ENCODE results near the gene IQGAP2.
"Not testable (repeated sequence)": the region's sequence is repeated elsewhere in the genome, so short reads cannot be mapped to it uniquely, and the experiment has no call there.

Gene IQGAP2

DNA sequence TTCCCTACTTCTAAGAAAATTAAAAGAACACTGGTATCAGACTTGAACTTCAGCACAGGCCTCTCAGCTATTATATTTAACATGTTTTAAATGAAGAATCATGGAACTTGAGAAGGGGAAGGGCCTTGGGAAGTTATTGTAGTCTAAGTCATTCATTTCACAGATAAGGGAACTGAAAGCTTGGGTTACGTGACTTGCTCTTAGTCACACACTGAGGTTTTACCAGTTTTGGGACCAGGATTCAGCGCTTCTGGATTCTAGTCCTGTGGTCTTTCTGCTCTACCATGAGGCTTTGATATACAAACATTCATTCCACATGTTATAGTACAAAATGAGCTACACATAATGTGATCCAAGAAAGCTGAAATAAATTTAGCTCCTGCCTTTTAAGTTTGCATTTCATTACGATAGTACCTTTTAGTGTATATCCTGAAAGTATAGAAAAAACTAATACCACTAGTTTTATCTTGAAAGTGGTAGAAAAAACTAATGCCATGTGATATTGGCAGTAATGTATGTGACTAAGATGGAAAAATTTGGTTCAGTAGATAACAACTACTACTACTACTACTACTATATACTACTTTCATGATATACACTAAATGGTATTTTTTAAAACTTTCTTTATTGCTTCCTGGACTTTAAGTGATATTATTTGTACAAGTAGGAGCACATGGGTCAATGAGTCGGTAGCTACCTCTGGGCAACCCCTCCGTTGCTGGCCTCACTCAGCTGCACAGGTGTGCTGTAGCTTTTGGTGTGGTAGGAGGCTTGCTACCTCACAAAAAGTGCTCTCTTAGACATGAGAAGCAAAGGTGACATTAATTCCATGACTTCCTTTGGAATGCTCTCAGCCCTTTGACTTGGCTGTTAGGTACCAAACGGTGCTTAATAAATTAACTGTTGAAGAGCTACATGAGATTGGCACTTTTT, 179.4 kb downstream of the IQGAP2 start:
- no peak for DNase-seq

DNA sequence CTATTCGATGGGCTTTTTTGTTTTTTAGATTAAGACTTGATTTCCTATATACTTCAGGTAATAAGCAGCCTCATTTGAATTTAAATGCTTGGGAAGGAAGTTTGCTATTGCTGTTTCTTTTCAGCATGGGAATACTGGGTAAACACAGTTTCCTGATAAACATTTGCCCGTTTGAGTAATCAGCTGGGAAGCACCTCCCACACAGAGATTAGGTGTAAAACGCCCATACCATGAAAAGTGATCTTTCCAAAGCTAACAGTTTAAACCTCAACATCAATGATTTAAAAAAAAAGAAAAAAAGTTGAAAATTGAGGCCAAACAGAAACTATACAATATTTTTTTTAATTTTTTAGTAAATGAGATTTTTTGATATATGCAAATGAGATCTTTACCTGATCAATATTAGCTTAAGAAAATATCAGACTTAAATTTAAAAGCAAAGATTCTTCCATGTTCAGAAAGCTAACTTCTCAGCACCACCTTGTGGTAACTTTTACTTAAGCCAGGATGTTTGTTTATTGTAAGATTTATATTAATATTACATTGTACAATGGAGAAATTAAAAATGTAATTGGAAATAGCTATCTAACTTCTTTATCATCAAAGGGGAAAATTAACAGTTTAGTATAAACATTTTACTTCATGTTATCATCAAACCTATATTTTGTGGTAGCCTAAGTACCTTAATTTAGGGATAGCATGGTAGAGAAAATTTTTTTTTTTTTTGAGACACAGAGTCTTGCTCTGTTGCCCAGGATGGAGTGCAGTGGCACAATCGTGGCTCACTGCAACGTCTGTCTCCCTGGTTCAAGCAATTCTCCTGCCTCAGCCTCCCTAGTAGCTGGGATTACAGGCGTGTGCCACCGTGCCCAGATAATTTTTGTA, 180.3 kb downstream of the IQGAP2 start:
- DNase-seq, result peak in 1 of 2 experiments; percentile 13

DNA sequence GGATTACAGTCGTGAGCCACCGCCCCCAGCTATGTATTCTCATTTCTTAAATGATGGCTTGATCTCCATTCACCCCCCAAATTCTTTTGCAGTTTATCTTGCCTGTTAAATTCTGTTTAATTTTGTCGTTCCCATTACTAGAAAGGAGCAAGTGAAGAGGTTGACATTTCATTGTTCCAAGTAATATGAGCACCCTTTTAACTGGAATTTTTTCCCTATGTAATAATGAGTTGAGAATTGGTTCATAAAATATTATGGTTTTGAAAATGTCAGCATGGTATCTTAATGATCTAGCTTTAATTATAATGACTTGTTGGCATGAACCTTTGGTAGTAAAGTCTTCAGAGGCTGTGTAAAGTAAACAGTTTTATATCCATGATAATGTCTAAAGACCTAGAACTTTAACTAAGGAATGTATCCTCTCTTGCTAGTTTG, 182.7 kb downstream of the IQGAP2 start:
- DNase-seq, result no peak

DNA sequence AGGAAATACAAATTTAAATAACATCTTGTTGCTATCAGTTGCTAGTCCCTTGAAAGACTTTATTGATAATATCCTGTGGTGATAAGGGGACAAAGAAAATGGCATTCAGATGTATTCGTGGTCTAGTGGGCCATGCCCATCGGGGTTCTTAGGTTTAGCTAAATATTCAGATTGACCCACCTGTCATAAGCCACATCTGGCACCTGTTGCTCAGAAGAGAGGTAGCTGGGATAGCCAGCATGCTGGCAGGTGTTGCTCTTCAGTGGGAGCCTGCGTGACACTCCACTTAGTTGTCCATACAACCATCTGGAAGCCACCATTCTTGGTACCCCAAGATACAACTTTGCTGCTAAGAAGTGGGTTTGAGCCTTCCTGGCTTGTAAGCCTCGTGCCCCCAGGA, 183.4 kb downstream of the IQGAP2 start:
- DNase-seq, result no peak

DNA sequence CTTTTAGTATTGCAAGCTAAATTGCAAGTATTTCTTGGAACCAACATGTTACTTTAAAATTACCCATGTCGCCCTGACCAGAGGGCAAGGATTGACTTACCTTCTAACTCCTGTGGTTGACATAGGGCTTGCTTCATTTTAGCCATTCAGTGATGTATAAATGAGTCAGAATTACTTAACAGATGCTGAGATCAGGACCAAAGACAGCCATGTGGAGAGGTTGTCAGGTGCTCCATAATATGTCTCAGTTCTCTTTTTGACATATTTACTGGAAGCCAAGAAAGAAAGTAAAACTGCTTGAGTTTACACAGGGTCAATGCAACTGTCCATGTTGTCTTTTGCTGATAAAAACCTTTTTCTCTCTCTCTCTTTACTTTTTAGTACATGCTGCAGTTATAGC, 186.9 kb downstream of the IQGAP2 start:
- no peak for DNase-seq

DNA sequence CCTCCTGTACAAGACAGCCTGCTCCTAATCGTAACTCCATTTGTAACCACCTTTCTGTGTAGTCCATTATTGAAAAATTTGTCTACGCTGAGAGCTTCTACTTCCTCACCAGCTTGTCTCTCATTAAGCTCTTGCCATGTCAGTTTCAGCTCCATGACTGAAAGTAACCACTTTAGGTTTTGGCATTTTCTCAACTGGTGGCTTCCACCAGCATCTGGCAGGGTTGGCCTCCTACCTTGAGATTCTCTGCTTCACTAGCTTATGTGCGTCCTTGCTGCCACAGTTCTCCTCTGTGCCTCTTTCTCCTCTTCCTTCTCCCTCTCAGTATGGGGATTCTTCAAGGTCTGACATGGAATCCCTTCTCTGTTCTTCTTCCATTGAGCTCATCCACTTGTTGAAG, 188.3 kb downstream of the IQGAP2 start:
- DNase-seq, result no peak

DNA sequence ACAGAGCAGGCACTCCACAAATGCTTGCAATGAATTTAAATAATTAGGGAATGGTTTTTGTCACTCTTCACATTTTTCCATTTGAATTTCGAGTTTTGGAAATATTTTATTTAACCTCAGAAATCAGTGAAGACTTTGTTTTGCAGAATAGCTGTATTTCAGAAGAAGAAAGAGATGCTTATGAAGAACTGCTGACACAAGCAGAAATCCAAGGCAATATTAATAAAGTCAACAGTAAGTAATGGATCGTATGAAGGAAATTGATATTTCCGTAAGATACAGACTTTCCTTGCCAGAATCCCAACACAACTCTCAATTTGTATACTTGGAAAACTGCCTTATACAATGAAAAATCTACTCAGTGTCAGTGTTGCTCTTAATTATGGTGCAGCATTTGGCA, 189.6 kb downstream of the IQGAP2 start:
- DNase-seq, result no peak

DNA sequence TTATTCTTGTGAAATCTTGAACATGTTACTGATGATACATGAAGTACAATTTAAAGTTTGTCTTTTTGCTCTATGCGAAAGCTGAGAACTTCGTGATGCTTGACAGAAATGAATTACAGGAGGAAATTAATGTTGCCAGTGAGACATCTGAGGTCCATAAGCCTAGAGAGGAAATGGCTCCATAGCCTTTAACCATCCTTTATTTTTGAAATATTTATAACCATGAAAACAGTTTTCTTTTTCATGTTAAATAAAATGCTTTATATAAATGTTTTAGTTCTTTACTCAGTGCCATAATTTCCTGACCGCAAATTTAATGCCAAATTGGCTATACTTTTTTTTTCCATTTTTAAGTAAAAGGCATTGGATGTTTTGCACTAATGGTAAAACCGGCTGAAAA, 191.0 kb downstream of the IQGAP2 start:
- DNase-seq, result no peak

DNA sequence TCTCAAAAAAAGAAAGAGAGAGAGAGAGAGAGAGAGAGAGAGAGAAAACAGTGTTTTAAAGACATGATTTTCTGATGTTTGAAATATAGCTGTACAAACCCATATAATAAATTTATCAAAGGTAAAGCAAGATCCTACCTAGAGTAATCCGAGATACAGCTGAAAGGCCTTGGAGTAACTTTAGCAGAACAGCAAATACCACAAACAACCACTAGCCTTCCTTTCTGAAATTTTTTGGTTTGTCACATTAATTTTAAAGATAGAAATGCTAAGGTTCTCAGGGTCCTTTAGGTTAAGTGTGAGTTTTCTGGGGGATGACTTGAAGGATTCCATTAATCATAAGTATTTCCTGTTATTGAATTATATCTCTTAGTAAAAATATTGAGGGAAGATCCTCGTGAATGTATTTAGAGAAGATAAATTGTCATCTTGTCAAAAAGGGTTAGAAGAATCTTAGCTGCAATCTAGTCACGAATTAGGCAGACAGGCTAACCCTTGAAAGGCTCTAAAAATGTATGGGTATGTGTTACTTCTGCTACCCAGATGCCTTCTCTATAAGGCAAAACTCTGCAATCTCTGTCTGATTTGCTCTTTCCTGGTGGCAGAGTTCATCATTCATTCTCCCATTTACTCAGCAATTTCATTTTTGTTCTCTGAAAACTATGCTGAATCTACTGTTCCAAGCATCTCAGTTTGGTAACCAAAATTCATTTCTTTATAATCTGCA, 192.8 kb downstream of the IQGAP2 start:
- DNase-seq, result no peak

DNA sequence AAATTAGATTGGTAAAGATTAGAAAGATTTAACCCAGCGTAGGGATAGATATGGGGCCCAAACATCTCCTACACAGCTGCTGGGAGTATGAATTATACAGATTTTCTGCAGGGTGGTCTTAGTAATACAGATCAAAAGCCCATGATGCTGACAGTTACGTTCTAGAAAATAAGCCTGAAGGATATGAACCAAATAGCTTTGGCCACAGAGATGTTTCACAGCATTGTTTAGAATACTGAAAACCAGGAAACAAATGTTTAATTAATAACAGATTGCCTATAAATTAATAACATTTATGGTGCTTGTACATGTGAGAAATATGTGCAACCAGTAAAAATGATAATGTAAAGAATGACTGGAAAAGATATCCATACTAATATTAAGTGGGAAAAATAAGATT, 195.4 kb downstream of the IQGAP2 start:
- DNase-seq, result no peak

DNA sequence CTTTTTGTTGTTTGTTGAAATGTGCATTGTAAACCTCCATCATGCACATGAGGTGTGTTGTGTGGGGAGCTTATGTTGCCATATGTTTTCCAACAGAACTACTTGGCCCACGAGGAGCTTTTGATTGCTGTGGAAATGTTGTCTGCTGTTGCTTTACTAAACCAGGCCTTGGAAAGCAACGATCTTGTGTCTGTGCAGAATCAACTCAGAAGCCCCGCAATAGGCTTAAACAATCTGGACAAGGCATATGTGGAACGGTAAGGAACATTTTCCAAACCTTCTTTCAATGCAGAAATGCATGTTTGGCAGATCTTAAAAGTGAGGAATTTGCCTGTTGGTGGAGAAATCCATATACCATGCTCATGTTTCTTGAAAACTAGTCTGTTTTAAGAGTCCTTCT, 197.6 kb downstream of the IQGAP2 start:
- DNase-seq, result no peak

DNA sequence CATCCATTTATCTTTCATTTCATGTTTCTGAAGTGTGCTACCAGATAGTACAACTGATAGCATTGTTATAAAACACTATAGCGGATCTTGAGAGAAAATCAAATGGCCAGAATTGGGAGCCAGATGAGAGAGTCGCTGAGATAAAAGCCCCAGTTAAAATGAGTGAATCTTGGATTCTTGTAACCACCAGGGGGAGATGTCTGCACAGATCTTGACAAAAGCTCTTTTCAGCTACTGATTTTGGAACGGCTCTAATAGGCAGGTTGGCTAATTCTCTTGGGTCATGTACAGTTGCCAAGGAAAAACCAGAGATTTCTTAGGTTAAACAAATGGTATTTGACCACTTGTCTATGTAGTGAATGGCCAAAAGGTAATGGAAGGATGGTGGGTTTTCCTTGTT, 198.4 kb downstream of the IQGAP2 start:
- DNase-seq, result peak; percentile 33 to 74

DNA sequence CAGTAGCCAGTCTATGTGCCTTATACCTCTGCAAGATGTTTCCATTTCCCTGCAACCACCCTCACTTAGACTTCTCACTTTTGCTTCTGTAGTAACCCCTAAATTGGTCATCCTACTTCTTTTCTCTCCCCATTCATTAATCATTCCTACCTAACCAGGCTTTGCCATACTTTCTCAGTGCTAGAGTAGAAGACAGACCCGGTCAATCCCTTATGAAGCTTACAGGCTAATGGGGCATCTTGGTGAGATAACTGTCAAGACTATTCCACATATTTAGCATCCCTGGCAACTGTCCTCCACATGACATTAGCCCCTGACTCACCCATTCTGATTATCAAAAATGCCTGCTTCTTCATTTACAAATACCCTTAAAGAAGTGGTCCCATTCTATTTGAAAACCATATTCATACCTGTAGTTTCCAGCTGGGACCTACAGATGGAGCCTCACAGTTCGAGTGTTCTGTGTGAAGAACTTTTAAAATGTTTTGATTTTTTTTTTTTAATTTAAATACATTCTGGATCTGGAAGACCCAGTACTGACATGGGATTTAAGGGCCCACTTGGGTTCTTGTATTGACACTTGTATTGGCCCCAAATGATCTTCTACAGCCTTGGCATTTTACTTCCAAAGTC, 199.1 kb downstream of the IQGAP2 start:
- DNase-seq, result peak in 1 of 2 experiments; percentile 11

DNA sequence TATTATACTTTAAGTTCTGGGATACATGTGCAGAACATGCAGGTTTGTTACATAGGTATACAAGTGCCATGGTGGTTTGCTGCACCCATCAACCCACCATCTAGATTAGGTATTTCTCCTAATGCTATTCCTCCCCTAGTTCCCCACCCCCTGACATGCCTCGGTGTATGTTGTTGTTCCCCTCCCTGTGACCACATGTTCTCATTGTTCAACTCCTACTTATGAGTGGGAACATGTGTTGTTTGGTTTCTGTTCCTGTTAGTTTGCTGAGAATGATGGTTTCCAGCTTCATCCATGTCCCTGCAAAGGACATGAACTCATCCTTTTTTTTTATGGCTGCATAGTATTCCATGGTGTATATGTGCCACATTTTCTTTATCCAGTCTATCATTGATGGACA, 200.9 kb downstream of the IQGAP2 start:
- DNase-seq, result not testable (repeated sequence)

DNA sequence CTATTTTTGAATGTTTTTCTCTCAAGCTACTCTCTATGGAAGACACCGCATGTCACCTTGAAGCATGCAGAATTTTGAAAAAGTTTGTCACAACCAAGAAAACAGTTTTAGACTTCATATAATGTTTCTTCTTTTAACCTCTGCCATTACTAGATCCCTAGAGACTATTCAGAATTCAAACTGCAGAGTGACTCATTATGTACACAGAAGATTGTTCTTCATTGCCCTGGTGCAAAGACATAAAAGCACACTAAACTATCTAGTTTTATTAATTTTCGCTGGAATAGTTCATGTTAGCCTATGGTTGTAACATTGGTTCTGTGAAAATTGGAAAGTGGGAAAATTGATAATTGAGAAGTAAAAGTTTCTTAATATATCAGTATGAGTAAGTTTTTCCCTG, 201.8 kb downstream of the IQGAP2 start:
- DNase-seq, result no peak

DNA sequence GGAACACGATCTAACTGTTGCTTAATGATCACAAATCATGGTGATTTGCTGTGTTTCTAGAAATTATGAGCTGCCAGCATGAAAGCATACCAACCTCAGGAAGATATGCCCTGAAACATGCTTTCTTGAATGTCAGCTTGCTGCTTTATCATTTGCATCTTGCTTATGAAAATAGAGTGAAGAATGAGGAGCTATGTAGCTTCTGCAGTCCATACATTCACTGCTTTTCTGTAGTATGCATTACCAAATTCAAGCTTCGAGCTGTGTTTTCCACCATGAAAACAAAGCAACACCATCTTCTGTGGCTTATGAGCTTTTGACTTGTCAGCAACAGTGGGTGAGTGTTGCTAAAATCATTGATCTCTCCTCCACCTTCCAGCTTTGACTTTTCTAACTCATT, 203.6 kb downstream of the IQGAP2 start:
- DNase-seq, result no peak

DNA sequence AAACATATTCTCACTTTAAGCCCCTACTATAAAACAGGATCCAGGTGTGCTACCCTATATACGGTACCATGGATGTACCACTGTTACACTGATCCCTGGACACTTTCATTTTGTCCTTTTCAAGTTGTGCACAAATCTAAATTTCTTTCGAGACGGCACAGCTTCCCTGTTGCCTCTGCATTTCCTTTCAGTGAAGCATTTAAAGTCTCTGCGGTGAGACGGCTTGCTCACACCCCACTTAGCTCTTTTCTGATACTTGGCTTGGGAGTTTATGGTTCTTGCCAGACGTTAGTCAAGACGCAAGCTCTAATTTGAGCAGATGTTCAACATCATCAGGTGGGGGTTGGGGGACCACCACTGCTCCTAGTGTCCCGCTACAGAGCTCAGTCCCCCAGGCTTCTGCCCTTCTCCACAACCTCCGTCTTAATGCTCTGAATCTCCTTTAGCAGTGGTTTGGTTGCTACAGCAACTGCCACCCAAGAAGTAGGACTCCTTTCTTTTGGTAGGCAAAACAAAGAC, 204.3 kb downstream of the IQGAP2 start:
- DNase-seq, result peak in 1 of 2 experiments; percentile 10

DNA sequence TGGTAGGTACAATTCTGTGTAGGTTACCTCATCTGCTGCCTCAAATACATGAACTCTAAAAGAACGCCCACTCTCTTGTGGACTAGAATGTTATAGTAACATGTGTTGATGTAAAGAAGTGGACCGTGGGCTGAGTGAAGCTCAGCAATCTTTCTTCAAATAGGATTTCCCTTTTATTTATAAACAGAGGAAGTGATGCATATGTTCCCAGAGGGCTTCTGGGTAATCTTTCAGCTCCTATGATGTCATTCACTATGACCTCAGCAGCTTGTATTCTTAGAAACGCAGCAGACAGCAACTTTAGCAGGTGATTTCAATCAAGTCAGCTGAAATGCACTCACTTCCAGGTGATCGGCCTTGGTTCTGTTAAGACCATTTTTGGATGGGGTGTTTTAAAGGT, 205.7 kb downstream of the IQGAP2 start:
- no peak for DNase-seq

DNA sequence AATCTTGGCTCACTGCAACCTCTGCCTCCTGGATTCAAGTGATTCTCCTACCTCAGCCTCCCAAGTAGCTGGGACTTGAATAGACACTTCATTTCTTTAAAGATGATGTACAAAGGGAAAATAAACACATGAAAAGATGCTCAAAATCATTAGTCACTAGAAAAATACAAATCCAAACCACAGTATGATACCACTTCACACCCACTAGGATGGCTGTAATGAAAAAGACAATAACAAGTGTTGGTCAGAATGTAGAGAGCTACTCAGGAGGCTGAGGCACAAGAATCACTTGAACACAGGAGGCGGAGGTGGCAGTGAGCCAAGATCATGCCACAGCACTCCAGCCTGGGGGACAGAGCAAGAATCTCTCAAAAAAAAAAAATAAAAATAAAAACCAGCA, 207.1 kb downstream of the IQGAP2 start:
- no peak for DNase-seq

DNA sequence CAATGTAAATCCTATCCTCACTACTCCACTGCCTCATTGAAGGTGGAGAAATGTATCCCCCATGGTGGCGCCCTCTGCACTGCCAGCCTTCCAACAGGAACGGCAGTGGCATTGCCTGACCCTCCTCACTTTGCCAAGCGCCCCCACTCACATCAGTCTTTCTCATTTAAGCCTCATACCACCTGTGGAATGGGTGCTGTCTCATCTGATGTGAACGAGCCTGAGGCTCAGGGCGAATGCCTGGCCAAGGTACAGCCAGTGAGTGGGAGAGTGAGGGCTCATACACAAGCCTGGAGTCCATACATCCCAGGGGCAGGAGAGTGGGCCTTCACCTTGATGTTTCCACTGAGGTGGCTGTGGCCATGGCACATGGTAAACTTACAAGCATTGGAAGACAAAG, 209.9 kb downstream of the IQGAP2 start:
- no peak for DNase-seq

DNA sequence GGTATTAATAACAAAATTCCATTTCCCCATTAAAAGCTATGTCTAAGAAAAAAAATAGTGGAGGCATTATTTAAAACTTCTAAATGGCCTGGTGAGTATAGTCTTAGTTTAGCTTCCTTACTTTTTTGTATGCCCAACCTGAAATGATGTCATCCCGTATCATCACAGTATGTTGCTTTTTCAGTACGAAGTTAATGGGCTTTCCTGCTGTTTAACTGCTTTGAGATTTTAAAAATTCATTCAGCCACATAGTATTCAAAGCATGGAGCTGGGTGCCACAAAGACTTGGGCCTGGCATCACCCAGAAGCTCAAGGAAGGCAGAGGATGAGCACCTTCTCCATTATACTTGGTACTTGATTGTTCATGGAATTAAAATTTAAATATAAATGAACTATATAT, 212.7 kb downstream of the IQGAP2 start:
- no peak for DNase-seq

DNA sequence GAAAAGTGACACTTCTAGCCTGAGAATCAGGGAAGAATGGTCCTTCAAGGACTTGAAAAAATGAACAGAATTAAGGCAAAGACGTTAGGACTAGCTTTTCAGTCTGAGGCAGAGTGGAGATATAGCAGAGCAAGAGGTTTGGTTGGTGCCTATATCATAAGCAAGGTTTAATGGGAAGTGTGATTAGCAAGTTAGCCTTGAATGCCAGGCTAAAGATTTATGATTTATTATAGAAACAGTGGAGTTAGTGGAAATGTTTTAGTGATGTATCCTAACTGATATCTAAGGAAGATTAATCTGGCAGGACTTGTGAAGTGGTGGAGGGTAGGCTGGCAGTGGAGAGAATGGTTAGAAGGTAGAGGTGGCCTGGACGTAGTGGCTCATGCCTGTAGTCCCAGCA, 213.1 kb downstream of the IQGAP2 start:
- DNase-seq, result no peak

Data from NCI-H524 (cell line).